Effector memory CD4-positive, alpha-beta T cell (primary cell): ENCODE measurements around the gene ITGA11.

Source experiments
- DNase-seq, 3 donors: peaks; one replicate each; pipeline ENCODE4 v3.0.0-alpha.2; 2020
- H3K27ac ChIP-seq: 2 replicates; pipeline ENCODE4 v1.7.0; 2013; ENCODE audit warnings: mild to moderate bottlenecking, low read length, moderate library complexity; ENCODE audit not compliant: insufficient read depth, poor library complexity, severe bottlenecking
- H3K27me3 ChIP-seq: replicated peaks from 2 replicates; pipeline ENCODE4 v1.7.0; 2013; ENCODE audit warnings: mild to moderate bottlenecking, low read length; ENCODE audit not compliant: insufficient read depth, control insufficient read depth, poor library complexity, severe bottlenecking
- H3K36me3 ChIP-seq: 2 replicates; pipeline ENCODE4 v1.7.0; 2013; ENCODE audit warnings: mild to moderate bottlenecking, low read length, moderate library complexity; ENCODE audit not compliant: control insufficient read depth, insufficient read depth
- H3K4me1 ChIP-seq: 2 replicates; pipeline ENCODE4 v1.7.0; 2013; ENCODE audit warnings: low read length, mild to moderate bottlenecking; ENCODE audit not compliant: control insufficient read depth, insufficient read depth, poor library complexity, severe bottlenecking
- H3K4me3 ChIP-seq: 2 replicates; pipeline ENCODE4 v1.7.0; 2013; ENCODE audit warnings: low read length, low read depth, mild to moderate bottlenecking; ENCODE audit not compliant: insufficient read depth, poor library complexity, severe bottlenecking
- H3K9me3 ChIP-seq: 2 replicates; pipeline ENCODE4 v1.7.0; 2013; ENCODE audit warnings: mild to moderate bottlenecking, low read length, moderate library complexity; ENCODE audit not compliant: control insufficient read depth

Gene ITGA11

GRCh38 chr15:68469162-68470048 lies 37.4 kb upstream of the ITGA11 start:
- Histone ChIP-seq H3K36me3 (no peaks in the 10 kb centered on the region), H3K27me3 (no peaks in the 10 kb centered on the region), H3K9me3 (no peaks in the 10 kb centered on the region), H3K4me1 (no peaks in the 10 kb centered on the region), H3K4me3 (no peak overlapping the region), H3K27ac (no peak overlapping the region)
- DNase-seq: no peak

- Histone ChIP-seq H3K9me3 (no peaks in the 10 kb centered on the region), H3K27ac (no peak overlapping the region)
These were observed 34.9 kb upstream of the ITGA11 start for GRCh38 chr15:68466876-68467275.

GRCh38 chr15:68465861-68466560 lies 34.0 kb upstream of the ITGA11 start:
- H3K36me3 ChIP-seq: no peaks in the 10 kb centered on the region

More at GRCh38 chr15:68466876-68467275, 34.9 kb upstream of the ITGA11 start:
- Histone ChIP-seq H3K4me3 (no peak overlapping the region), H3K27me3 (no peaks in the 10 kb centered on the region), H3K4me1 (no peaks in the 10 kb centered on the region), H3K36me3 (no peaks in the 10 kb centered on the region)
- no peak for DNase-seq

DNA sequence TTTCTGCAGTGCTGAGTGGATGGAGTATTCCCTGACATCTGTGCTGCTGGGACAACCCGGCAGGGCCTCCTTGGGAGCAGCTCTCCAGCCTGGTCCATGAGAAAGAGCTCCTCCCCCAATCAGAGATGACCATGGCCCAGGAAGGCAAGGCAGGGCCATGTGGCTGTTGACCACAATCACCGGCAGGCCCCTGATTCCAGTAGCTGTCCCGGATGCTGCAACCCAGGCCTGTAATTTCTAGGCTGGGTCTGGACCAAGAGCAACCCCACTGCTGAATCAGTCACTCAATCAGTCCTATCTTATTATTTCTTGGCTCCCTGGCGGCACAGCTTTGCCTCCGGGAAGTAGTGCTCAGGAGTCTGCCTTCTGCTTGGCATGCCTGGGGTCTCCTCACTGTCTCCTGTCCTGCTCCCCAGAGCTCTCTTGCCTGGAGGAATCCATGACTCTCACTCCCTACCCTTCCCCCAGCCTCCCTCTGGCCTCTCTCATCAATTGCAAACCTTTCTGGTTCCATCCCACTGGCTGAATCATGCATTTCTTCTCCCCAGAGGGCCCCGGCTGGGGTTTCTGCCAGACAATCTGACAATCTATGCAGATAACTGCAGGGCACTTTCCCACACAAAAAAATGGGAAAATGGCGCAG lies 32.6 kb upstream of the ITGA11 start:
- no peak for DNase-seq
- no peaks in the 10 kb centered on the region for H3K9me3 ChIP-seq
- H3K27ac ChIP-seq: no peak overlapping the region
- no peaks in the 10 kb centered on the region for H3K27me3 ChIP-seq
- no peaks in the 10 kb centered on the region for H3K4me1 ChIP-seq
- H3K4me3 ChIP-seq: no peak overlapping the region
- H3K36me3 ChIP-seq: no peaks in the 10 kb centered on the region

More at GRCh38 chr15:68465861-68466560, 34.0 kb upstream of the ITGA11 start:
- H3K27ac ChIP-seq: no peak overlapping the region
- H3K4me3 ChIP-seq: no peak overlapping the region
- H3K9me3 ChIP-seq: no peaks in the 10 kb centered on the region
- no peak for DNase-seq
- H3K27me3 ChIP-seq: no peaks in the 10 kb centered on the region
- no peaks in the 10 kb centered on the region for H3K4me1 ChIP-seq

GRCh38 chr15:68463996-68464395 lies 32.0 kb upstream of the ITGA11 start:
- Histone ChIP-seq H3K27ac (no peak overlapping the region), H3K36me3 (no peaks in the 10 kb centered on the region), H3K27me3 (no peaks in the 10 kb centered on the region), H3K4me3 (no peak overlapping the region), H3K4me1 (no peaks in the 10 kb centered on the region), H3K9me3 (no peaks in the 10 kb centered on the region)
- no peak for DNase-seq

GRCh38 chr15:68463444-68463843 lies 31.5 kb upstream of the ITGA11 start:
- Histone ChIP-seq H3K9me3 (no peaks in the 10 kb centered on the region), H3K4me1 (no peaks in the 10 kb centered on the region), H3K27me3 (no peaks in the 10 kb centered on the region), H3K36me3 (no peaks in the 10 kb centered on the region), H3K4me3 (no peak overlapping the region), H3K27ac (no peak overlapping the region)
- no peak for DNase-seq

DNA sequence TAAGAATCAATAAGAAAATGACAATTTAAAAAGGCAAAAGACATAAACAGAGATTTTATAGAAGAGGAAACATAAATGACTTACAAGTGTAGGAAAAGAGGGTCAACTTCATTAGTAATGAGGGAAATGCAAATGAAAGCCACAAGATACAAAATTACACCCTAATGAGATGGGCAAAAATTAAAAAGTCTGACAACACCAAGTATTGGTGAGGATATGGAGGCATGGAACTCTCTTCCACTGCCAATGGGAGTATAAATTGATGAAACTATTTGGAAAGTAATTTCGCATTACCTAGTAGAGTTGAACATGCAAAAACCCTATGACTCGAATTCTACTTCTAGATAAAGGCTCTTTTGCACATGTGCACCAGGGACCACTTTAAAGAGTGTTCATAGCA lies 28.2 kb upstream of the ITGA11 start:
- Histone ChIP-seq H3K36me3 (no peaks in the 10 kb centered on the region), H3K27me3 (no peaks in the 10 kb centered on the region), H3K4me1 (no peaks in the 10 kb centered on the region), H3K9me3 (no peaks in the 10 kb centered on the region), H3K27ac (no peak overlapping the region), H3K4me3 (no peak overlapping the region)
- no peak for DNase-seq

- H3K4me1 ChIP-seq: no peaks in the 10 kb centered on the region
- H3K27me3 ChIP-seq: peaks cover 6% of the 10 kb centered on the region
- no peak overlapping the region for H3K4me3 ChIP-seq
- no peak for DNase-seq
- no peaks in the 10 kb centered on the region for H3K36me3 ChIP-seq
- H3K9me3 ChIP-seq: no peaks in the 10 kb centered on the region
- no peak overlapping the region for H3K27ac ChIP-seq
These were observed 18.2 kb upstream of the ITGA11 start for GRCh38 chr15:68450192-68450591.

- Histone ChIP-seq H3K27me3 (peaks cover 6% of the 10 kb centered on the region), H3K27ac (no peak overlapping the region), H3K4me1 (no peaks in the 10 kb centered on the region), H3K9me3 (no peaks in the 10 kb centered on the region), H3K4me3 (no peak overlapping the region), H3K36me3 (no peaks in the 10 kb centered on the region)
- DNase-seq: no peak
These were observed 17.4 kb upstream of the ITGA11 start for GRCh38 chr15:68449389-68449788.
